ENCODE data around the gene PRR5.

Gene PRR5

DNA sequence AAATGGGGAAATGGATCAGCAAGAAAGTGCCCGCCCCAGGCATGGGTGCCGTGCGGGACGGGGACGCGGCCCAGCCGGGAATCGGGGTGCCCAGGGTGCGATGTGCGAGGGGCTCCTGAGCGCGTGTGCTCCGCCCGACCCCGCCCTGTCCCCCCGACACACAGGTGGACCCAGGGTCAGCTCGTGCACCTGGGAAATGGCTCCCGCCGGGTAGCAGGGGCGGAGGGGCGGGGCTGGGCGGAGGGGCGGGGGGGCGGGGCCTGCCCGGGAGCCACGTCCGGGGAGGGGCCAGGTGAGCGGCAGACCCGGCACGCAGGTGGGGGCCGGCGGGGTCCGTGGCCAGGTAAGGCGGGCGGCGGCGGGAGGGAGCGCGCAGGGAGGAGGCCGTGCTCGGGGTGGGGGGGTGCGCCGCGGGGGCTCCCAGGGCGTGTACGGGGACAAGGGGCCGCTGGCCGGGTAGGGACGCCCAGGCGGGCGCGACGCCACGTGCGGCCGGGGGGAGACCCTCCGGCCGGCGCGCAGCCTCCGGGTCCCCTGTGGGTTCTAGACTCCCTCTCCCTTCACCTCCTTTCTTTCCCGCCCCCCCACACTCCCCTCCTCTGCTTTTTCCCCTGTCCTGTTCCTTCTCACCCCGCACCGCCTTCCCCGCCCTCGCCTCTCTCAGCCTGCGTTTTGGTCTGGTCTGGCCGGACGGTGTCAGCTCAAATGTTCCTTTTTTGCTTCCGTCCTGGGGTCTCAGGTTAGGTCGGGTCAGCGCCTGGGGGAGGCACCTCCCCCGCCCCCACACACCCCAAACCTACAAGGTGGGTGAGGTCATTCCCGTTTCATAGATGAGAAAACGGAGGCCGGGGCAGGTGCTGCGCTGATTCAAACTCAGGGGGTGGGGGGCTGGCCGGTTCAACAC is 50.5 kb downstream of the PRR5 start, which contains the start of gene ARHGAP8:
TSS of gene ARHGAP8 (plus strand) at position 291 of the 904 bp plus-strand sequence. CDS start 33,953 bp downstream, outside the sequence.
- DNase-seq (ENCODE audit: low spot score): no peak
- H3K4me3 ChIP-seq: peak within 1 kb of the TSS; percentile 32
- no peak within 1 kb of the TSS for H3K27ac ChIP-seq
- TF ChIP-seq CTCF (IDR thresholded peaks at IDR 0.05): no peak

GRCh38 chr22:44753189-44754042 is 51.4 kb downstream of the PRR5 start:
- DNase-seq (ENCODE audit: low spot score): no peak
- peak overlapping the region; percentile 10 for H3K4me3 ChIP-seq
- no peak overlapping the region for H3K27ac ChIP-seq
- no peak for TF ChIP-seq CTCF (IDR thresholded peaks at IDR 0.05)

DNA sequence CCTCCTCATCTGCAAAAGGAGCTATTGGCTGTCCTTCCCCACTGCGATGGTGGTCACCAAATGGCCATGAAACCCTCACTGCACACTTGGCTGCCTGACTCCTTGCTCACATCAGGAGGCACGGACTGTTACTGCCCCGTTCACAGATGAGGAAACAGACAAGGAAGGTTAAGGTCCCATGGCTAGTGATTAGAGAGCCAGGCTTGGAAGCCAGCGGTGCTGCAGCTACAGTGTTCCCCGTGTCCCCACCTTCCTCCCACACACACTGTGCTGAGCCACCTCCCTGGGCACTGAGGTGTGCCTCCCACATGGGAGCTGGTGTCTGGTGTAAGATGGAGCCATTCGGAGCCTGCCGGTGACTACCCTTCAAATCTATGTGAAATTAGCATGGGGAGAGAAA is 53.0 kb downstream of the PRR5 start:
- no peak for DNase-seq (ENCODE audit: low spot score)
- H3K4me3 ChIP-seq: no peak overlapping the region
- no peak overlapping the region for H3K27ac ChIP-seq
- no peak for TF ChIP-seq CTCF (IDR thresholded peaks at IDR 0.05)

- DNase-seq (ENCODE audit: low spot score): no peak
- H3K27ac ChIP-seq: no peak overlapping the region
- no peak for TF ChIP-seq CTCF (IDR thresholded peaks at IDR 0.05)
- H3K4me3 ChIP-seq: no peak overlapping the region
These were observed 53.4 kb downstream of the PRR5 start for GRCh38 chr22:44755417-44755816.

DNA sequence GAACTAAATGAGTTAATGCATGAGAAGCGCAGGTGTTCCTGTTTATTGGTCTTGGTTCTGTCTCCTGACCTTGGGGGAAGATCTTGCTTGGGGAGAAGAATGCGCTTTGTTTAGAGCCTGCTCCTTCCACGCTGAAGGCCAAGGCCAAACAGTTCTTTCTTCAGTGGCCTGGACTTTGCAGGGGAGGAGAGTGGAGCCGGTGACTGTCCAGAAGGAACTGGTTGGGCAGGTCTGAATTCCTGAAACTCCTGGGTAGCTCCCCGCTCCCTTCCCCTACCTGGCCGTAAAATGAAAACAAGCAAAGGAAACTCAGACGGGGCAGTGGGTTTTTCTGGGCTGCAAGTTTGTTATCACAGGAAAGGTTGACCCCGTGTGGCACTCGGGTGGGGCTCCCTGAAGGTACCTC is 54.0 kb downstream of the PRR5 start:
- no peak for TF ChIP-seq CTCF (IDR thresholded peaks at IDR 0.05)
- Histone ChIP-seq H3K27ac (no peak overlapping the region), H3K4me3 (no peak overlapping the region)
- no peak for DNase-seq (ENCODE audit: low spot score)

DNA sequence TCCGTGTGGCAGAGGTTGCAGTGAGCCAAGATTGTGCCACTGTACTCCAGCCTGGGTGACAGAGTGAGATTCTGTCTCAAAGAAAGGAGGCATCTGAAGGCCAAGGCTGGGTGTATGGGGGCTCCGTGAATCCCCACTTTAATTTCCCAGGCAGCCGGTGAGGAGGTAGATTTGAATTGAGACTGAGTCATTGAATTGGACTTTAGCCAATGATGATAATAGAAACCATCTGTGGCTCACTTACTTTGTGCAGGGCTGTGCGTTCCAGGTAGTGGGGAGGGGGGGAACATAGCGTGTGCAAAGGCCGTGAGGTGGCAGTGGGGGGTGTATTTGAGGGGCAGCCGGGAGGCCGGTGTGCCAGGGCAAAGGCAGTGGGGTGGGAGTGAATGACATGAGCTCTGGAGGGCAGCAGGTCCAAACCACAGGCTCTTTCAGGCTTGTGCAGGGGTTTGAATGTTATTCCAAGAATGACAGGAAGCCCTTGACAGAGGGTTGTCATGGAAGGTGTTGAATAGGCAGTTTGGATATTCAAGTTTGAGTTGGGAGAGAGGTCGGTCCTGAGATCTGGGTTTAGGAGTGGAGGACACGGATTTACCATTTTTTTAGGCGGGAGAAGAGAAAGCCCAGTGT is 56.5 kb downstream of the PRR5 start:
- no peak for TF ChIP-seq CTCF (IDR thresholded peaks at IDR 0.05)
- H3K4me3 ChIP-seq: no peak overlapping the region
- H3K27ac ChIP-seq: no peak overlapping the region
- no peak for DNase-seq (ENCODE audit: low spot score)
